Right lung (tissue), 5 donors: ENCODE results near the gene PAPPA2. TPM values are rescaled to one million over a fixed set of nuclear protein-coding genes. Genes with fewer than 3 reads are reported as not detected.

Experiments used
- DNase-seq, 2 donors: peaks; one replicate each; pipeline ENCODE4 v3.0.0-alpha.2; 2013
- polyA plus RNA-seq, 5 donors: library from polyadenylated mRNA; unstranded; fragments of 120-200 nt; gene quantifications; one replicate each; pipeline versions ENCODE4 v1.2.1 to v1.2.3, GENCODE V29; 2013; ENCODE audit warnings: inconsistent platforms in 1 of 5, low replicate concordance in 1 of 5; ENCODE audit not compliant: insufficient read length in 5 of 5, insufficient read depth in 1 of 5

The PAPPA2 gene
- polyA plus RNA-seq, 5 donors, result 0.05 to 0.61 (median 0.20) TPM

- no peak for DNase-seq
These were observed 31.5 kb downstream of the PAPPA2 start for GRCh38 chr1:176494436-176494835.

- no peak for DNase-seq
These were observed 36.7 kb downstream of the PAPPA2 start for GRCh38 chr1:176499671-176500070.

DNA sequence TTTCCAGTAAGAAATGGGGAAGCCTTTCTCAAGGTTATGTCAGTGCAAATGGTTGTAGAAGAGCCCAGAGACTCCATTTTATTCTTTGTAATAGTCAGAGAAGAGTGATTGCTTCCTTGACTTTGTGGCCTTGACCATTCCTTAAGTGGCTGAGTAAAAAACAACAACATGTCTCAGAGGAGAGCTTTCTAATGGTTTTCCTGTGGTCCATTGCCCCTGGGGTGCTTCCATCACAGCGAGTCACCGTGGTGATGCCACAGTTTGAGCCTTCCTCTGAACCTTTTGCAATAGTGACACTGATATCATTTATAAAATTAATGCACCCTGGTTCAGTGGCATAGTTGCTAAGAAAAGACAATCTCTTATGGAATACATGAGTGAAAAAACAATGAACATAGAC, 38.6 kb downstream of the PAPPA2 start:
- DNase-seq, result no peak

DNA sequence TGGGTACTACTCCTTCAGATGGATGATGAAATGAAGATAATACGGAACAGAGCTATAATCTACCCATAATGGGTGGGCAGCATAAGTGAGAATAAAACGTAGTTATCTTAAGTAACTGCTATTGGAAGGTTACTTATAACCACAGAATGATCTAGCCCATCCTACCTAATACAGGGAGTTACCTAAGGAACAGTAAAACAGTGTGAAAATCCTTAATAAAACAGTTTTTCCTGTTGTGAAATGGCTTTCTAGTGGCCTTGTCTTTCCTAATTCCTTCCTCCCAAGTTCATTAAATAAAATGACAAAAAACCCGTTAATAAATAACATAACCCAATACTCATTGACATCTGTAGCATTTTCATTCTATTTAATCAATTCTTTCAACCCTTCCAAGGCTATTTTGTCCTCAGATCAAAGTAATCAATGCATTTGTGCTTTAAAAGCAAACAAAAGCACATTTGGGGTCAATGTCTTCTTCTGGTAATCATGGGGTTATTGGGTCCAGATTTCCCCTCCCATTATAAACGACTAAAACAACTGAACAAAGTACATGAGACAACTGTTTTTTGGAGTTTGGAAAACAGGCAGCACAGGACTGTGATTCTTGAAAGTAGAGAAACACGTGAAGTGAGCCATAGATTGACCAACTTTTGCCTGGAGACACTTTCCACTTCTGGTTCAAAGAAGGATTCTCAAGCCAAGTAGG, 42.0 kb downstream of the PAPPA2 start:
- no peak for DNase-seq

DNA sequence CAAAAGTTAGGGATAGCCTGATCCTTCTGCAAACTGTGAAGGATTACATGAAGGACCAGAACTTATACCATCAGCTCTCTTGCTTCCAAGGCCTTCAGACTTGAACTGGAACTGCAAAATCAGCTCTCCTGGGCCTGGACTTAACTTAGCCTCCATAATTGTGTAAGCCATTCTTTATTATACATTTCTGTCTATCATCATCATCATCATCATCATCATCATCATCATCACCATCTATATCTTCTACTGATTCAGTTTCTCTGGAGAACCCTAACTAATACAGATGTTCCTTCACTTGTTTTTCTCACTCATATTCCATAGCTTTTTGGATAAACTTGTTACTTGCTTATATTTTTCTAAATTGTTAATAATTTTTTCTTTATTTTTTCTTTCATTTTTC, 50.0 kb downstream of the PAPPA2 start:
- DNase-seq, result no peak

DNA sequence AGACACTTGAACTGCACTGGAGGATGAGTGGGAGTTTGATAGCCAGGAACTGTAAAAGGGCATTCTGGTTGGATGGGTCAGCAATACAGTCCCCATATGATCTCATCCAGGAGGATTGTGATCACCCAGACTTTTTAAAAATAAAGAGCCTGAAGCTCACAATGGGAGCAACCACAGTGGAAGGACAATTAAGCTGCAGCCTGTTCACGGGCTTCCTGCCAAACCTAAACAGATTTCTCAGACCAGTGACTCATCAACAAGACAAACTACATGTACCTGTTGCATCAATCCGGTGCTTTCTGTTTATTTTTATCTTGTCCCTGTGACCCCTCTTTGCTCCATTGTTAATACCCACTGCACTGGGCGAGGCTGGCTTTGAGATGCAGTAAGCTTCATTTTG, 52.3 kb downstream of the PAPPA2 start:
- no peak for DNase-seq

GRCh38 chr1:176517484-176517883, 54.5 kb downstream of the PAPPA2 start:
- no peak for DNase-seq

DNA sequence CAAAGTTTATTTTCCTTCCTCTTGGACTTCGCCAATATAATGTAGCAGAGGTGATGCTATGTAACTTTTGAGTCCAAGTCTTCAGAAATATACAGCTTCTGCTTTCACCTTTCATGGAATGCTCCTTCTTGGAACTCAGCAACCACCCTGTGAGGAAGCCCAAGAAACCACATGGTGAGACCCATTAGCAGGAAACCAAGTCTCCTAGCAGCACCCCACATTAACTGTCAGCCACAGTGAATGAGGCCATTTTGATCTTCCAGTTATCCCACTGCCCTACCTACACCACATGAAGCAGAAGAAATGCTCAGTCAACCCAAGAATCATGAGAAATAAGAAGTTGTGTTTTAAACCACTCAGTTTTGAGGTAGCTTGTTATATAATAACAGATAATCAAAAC, 58.2 kb downstream of the PAPPA2 start:
- DNase-seq, result no peak

GRCh38 chr1:176522310-176522845, 59.4 kb downstream of the PAPPA2 start:
- DNase-seq, result no peak

GRCh38 chr1:176529395-176530090, 66.6 kb downstream of the PAPPA2 start:
- no peak for DNase-seq

GRCh38 chr1:176531036-176531435, 68.1 kb downstream of the PAPPA2 start:
- no peak for DNase-seq

DNA sequence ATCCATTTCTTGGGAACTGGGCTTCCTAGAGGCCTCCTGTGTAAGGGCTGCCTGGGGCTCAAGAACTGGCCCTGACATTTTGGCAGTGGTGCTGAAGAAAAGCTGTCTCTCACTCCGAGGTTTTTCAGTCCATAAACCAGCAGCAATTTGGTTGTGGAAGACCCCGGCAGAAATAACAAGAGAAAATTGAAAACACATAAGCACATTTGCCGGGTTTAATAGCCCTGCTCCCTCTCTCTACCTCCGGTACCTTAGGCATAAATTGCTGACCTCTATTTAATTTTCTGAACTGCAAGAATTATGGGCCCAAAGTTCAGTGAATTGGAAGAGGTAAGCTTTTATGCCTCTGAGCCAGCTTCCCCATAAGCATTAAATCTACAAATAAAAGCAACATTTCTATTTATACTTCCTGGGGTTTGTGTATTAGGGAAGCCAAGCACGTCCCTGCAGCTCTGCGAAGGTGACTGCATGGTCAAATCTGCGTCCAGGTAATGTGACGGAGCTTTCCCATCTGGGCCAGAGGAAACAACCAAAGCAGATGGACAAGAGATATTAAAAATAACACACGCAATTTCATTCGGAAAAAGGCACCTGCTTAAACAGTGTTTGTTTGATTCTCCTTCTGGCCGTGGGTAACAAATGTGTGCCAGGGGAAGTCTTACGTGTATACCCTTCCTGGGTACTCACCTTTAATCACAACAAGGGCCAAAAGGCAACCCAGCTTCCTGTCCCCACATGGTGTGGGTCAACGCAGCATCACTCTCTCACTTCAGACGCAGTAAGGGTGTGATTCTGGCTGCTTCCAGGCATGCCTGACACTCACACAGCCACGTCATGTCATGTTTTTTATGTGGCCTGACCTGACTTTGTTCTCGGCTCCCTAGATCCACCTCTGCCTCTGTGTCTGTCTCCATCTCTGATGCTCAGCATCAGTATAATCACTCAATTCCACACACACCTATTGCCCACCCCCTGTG, 69.2 kb downstream of the PAPPA2 start:
- no peak for DNase-seq

GRCh38 chr1:176533020-176533419, 70.0 kb downstream of the PAPPA2 start:
- no peak for DNase-seq

- no peak for DNase-seq
These were observed 73.6 kb downstream of the PAPPA2 start for GRCh38 chr1:176536588-176536987.

DNA sequence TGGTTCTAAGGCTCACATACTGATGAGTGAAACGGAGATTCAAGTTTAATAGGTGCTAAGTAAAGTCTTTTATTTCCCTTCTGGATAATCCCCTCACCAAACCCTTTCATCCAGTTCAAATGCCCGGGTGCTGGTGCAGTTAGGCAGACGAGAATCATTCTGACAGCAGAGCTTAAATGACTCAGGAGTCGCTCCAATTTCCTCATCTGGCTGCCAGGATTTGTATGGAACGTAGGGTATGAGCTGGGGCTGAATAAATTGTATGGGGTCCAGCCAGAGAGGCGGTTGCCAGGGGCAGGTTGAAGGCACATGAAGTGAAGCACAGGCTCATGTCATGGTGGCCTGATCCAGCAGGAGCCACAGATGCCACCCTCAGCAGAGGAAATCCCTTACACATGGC, 76.0 kb downstream of the PAPPA2 start:
- no peak for DNase-seq

DNA sequence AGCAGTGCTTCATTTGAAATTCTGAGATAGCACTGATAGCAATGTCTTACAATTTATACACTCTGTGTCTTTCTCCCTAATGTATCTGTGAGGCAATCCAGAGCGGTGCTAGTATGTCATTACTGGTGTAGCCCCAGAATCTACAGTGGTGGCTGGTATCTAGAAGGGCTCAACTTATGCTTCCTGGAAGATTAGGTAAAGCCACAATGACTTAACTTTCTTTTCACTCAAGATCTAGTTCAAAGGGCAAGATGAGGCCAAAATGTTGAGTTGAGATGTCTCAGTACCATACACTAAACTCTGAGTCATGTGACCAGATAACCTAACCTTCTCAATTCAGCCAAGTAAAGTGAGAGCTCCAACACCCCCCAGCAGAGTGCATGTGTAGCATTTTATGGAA, 77.5 kb downstream of the PAPPA2 start:
- DNase-seq, result no peak

DNA sequence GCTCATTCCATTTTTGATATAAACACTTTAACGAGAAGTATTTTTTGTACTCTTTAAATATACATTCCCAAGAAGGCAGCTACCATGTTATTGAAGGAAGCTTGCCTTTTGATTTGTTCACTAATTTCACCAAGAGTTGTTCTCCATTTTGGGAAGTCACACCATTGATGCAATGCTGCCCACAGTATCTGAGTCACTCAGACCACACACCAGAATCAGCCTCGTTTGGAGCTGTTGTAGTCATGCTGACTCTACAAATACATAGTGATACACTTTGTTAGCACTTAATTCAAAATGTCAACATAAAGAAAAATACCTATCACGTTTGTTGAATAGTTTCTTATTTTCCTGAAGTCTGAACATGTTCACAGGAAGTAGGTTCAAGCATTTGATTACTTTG, 78.7 kb downstream of the PAPPA2 start:
- no peak for DNase-seq

DNA sequence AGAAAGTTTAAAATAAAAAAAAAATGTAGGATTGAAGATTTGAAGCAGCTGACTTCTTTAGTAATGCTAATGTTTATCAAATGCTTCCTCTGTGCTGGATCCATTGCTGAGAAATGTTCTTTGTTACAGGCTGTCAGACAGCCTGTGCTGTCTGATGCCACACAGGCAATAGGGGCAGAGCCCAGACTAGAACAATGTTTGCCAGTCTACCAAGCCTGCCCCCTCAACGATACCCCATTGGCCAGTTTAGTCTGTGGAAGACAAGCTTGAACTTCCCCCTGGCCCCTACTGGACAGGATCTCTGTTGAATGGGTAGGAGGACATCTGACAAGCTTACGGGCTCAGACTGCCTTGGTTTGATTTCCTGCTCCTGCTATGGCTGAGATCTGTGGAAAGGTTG, 79.4 kb downstream of the PAPPA2 start:
- DNase-seq, result no peak

GRCh38 chr1:176543360-176544129, 80.6 kb downstream of the PAPPA2 start:
- no peak for DNase-seq

DNA sequence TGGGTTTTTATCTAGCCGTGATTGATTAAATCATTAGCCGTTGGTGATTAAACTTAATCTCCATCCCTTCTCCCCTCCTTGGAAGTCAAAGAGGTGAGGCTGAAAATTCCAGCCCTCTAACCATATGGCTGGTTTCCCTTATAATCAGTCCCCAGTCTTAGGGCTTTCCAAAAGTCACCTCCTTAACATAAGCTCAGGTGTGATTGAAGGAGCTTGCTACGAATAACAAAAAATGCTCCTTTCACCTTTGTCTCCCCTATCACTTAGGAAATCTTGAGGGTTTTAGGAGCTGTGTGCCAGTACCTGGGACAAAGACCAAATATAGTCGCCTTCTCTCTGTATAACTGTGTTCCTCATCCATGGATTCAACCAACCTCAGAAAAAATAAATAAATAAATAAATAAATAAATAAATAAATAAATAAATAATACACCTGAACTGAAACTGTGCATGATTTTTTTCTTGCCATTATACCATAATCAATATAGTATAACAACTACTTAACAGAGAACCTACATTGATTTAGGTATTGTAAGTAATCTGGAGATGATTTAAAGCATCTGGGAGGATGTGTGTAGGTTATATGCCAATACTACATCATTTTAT, 82.2 kb downstream of the PAPPA2 start:
- no peak for DNase-seq

DNA sequence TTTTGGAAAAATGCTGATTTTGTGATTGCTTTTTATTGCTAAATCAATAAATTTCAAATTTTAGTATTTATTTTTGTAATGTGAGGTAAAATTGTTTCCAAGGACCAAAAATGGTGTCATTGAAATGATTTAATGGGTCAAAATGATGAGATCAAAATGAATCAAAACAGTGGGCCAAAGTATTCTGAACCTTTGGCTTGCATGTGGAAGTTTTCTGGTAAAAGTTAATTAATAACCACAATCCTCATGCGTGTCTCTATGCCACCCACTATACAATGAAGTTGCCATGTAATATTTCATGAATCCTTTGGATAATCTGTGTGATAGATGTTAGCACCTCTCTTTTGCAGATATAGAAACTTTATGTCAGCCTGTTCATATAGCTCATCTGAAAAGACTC, 83.8 kb downstream of the PAPPA2 start:
- no peak for DNase-seq
